Prostate gland (tissue), 2 donors: ENCODE measurements around the gene TPSD1. TPM values are rescaled to one million over a fixed set of nuclear protein-coding genes. Genes with fewer than 3 reads are reported as not detected.

Source experiments
- DNase-seq: peaks from one replicate; pipeline ENCODE4 v3.0.0-alpha.2; 2019; ENCODE audit warnings: low spot score
- H3K27ac ChIP-seq, 2 donors: fragments of 200-600 bp; sonication (generic); 2 replicates each; pipeline ENCODE4 v1.5.1; 2017 to 2019
- H3K27me3 ChIP-seq: fragments of 200-600 bp; sonication (generic); replicated peaks from 2 replicates; pipeline ENCODE4 v1.5.1; 2019; ENCODE audit not compliant: insufficient read depth
- H3K36me3 ChIP-seq, 2 donors: fragments of 200-600 bp; sonication (generic); 1 replicate in 1 of 2; 2 replicates in 1 of 2; pipeline versions ENCODE4 v1.5.1 to v1.8.1; 2017 to 2019
- H3K4me1 ChIP-seq: fragments of 200-600 bp; sonication (generic); replicated peaks from 2 replicates; pipeline ENCODE4 v1.5.1; 2019
- H3K4me3 ChIP-seq, 2 donors: fragments of 200-600 bp; sonication (generic); 2 replicates each; pipeline ENCODE4 v1.5.1; 2017 to 2019
- H3K9me3 ChIP-seq: fragments of 200-600 bp; sonication (generic); 2 replicates; pipeline ENCODE4 v1.5.1; 2017
- POLR2A ChIP-seq: fragments of 450-650 bp; IDR thresholded peaks from one replicate; pipeline ENCODE4 v1.6.1; 2016; ENCODE audit warnings: antibody characterized with exemption, mild to moderate bottlenecking
- POLR2AphosphoS5 ChIP-seq: sonication (generic); formaldehyde crosslinking; IDR thresholded peaks from one replicate; pipeline ENCODE4 v1.6.1; 2017; ENCODE audit warnings: antibody characterized with exemption
- WGBS: methylation state at CpG from one replicate; pipeline ENCODE4 v1.1.5; 2018; 5-methylcytosine and 5-hydroxymethylcytosine counted together
- intact Hi-C: fragments of 100-400 bp; cut with DNase I; formaldehyde crosslinking; loops from one replicate; pipeline ENCODE4 v1.14.2; 2022
- total RNA-seq, 2 donors: library from RNA; depleted of rRNA; stranded (reverse); fragments of >200 nt; gene quantifications; one replicate each; pipeline ENCODE4 v1.1.0, GENCODE V29; 2016
- TF ChIP-seq, protein P1 (sequence below), 4 experiments: fragments of 200-600 bp in 2 of 4; fragments of 450-650 bp in 2 of 4; sonication (generic) in 2 of 4; IDR thresholded peaks; 1 replicate in 3 of 4; 2 replicates in 1 of 4; pipeline ENCODE4 v1.5.1; 2016 to 2019; ENCODE audit warnings: antibody characterized with exemption in 4 of 4, mild to moderate bottlenecking in 2 of 4, moderate library complexity in 2 of 4

The TPSD1 gene
- total RNA-seq, 2 donors from 2014 or later = 0.82 to 1.9 TPM

DNA sequence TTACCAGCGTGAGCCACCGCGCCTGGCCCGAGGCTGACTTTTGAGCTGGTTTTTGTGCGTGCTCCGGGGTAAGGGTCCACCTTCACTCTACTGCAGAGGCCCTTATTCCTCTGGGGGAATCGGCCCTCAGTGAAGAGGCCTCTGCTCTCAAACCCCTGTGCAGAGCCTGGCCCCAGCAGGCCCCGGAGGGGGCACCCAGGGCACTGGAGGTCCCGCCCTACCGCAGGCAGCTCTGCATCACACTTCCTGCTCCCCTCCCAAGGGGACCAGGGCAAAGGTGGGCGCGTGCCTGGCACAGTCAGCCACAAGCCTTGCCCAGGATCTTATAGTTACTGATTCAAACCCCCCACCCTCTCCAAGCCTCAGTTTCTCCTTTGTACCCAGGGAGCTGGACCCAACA is 50.0 kb downstream of the TPSD1 start:
- intact Hi-C loops = loop anchor here (5.0 to 10.0 kb wide), 2 partner anchors 59 to 116 kb away; partner anchors contain the start of gene UQCC4
- TF ChIP-seq POLR2A = no peak
- TF ChIP-seq, protein P1, sequence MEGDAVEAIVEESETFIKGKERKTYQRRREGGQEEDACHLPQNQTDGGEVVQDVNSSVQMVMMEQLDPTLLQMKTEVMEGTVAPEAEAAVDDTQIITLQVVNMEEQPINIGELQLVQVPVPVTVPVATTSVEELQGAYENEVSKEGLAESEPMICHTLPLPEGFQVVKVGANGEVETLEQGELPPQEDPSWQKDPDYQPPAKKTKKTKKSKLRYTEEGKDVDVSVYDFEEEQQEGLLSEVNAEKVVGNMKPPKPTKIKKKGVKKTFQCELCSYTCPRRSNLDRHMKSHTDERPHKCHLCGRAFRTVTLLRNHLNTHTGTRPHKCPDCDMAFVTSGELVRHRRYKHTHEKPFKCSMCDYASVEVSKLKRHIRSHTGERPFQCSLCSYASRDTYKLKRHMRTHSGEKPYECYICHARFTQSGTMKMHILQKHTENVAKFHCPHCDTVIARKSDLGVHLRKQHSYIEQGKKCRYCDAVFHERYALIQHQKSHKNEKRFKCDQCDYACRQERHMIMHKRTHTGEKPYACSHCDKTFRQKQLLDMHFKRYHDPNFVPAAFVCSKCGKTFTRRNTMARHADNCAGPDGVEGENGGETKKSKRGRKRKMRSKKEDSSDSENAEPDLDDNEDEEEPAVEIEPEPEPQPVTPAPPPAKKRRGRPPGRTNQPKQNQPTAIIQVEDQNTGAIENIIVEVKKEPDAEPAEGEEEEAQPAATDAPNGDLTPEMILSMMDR (IDR thresholded peaks at IDR 0.05) = no peak
- no peak for TF ChIP-seq POLR2AphosphoS5
- no peaks in the 10 kb centered on the region for H3K27me3 ChIP-seq
- H3K4me1 ChIP-seq = no peaks in the 10 kb centered on the region
- 74% methylated on average over 12 of the region's 12 CpGs for WGBS
- H3K4me3 ChIP-seq = no peak overlapping the region
- H3K27ac ChIP-seq = no peak overlapping the region
- DNase-seq = no peak
- no peaks in the 10 kb centered on the region for H3K36me3 ChIP-seq
- H3K9me3 ChIP-seq = no peaks in the 10 kb centered on the region

DNA sequence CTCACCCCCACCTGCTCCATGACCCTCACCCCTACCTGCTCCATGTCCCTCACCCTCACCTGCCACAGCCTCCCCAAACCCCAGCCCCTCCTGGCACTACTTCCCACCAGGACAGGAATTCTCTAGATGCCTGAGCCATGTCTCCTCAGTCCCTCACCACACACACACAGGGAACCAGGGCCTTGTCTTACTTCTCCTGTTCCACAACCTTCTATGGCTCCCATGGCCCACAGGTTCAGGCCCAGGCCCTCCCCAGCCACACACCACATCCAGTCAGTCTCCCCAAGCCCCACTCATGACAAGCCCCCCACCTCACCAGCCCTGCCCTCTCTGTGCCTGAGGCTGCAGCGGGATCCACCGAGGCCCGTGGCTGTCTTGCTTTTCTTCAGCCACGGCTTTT is 50.5 kb downstream of the TPSD1 start:
- DNase-seq = no peak
- H3K27me3 ChIP-seq = no peaks in the 10 kb centered on the region
- peaks cover 3% of the 10 kb centered on the region for H3K4me1 ChIP-seq
- no peaks in the 10 kb centered on the region for H3K36me3 ChIP-seq
- WGBS = 65% methylated on average over 4 of the region's 4 CpGs
- TF ChIP-seq, protein P1 (IDR thresholded peaks at IDR 0.05) = no peak
- TF ChIP-seq POLR2A (no peak), POLR2AphosphoS5 (no peak)
- H3K4me3 ChIP-seq = no peak overlapping the region
- intact Hi-C loops = loop anchor here (5.0 to 10.0 kb wide), 2 partner anchors 58 to 116 kb away; partner anchors contain the start of gene UQCC4
- H3K27ac ChIP-seq = no peak overlapping the region
- H3K9me3 ChIP-seq = no peaks in the 10 kb centered on the region

DNA sequence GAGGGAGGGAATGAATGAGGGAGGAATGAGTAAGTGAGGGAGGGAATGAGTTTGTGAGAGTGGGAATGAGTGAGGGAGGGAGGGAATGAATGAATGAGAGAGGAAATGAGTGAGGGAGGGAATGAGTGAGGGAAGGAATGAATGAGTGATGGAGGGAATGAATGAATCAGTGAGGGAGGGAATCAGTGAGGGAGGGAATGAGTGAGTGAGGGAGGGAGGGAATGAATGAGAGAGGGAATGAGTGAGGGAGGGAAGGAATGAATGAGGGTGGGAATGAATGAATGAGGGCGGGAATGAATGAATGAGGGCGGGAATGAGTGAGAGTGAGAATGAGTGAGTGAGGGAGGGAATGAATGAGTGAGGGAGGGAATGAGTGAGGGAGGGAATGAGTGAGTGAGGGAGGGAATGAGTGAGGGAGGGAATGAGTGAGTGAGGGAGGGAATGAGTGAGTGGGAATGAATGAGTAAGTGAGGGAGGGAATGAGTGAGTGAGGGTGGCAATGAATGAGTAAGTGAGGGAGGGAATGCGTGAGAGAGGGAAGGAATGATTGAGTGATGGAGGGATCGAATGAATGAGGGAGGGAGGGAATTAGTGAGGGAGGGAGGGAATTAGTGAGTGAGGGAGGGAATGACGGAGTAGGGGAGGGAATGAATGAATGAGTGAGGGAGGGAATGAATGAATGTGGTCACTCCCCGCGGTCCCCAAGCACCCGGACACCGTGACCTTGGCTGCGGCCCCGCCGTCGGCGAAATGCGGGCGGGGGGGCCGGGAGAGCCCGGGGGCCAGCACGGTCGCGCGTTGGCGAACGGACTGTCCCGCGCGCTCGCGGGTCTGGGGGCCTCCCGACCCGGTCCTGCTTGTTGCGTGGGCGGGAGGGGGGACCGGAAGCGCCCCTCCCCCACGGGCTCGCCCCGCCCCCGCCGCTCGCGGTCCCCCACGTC is 52.4 kb downstream of the TPSD1 start:
- Histone ChIP-seq H3K9me3 (no peaks in the 10 kb centered on the region), H3K27ac (peak overlapping the region; percentile 95 to 96)

More for the DNA sequence above, 52.4 kb downstream of the TPSD1 start:
- 5% methylated on average over 38 of the region's 43 CpGs for WGBS
- no peak for TF ChIP-seq POLR2AphosphoS5
- TF ChIP-seq POLR2A = no peak
- TF ChIP-seq, protein P1 (IDR thresholded peaks at IDR 0.05) = no peak
- intact Hi-C loops = loop anchor here (5.0 to 10.0 kb wide), 2 partner anchors 56 to 114 kb away; partner anchors contain the start of gene UQCC4
- no peaks in the 10 kb centered on the region for H3K36me3 ChIP-seq
- peaks cover 15% of the 10 kb centered on the region for H3K4me1 ChIP-seq
- H3K27me3 ChIP-seq = no peaks in the 10 kb centered on the region
- no peak for DNase-seq
- peak overlapping the region; percentile 68 to 75 for H3K4me3 ChIP-seq

Other genes with a start within 250 kb of the TPSD1 start
- 1 to 10 TPM; 1.1 to 1.8 TPM for gene SSTR5, start 183.3 kb upstream of the TPSD1 start, total RNA-seq
- gene C1QTNF8, start 159.8 kb upstream of the TPSD1 start, total RNA-seq = under 1 TPM in 1 of 2 donors, not detected in 1; 0.34 TPM
- gene CACNA1H, start 103.0 kb upstream of the TPSD1 start, total RNA-seq = 100 to 1,000 TPM in 1 of 2 donors, 10 to 100 TPM in 1; 32.5 to 111 TPM
- not detected for gene TPSG1, start 30.8 kb upstream of the TPSD1 start, total RNA-seq
- gene TPSB2, start 25.9 kb upstream of the TPSD1 start, total RNA-seq = 10 to 100 TPM; 31.8 to 78.7 TPM
- 10 to 100 TPM; 17.7 to 33.6 TPM for gene TPSAB1, start 15.4 kb upstream of the TPSD1 start, total RNA-seq
- 100 to 1,000 TPM in 1 of 2 donors, 10 to 100 TPM in 1; 58.2 to 110 TPM for gene UBE2I, start 53.6 kb downstream of the TPSD1 start, total RNA-seq
- gene BAIAP3, start 77.6 kb downstream of the TPSD1 start, total RNA-seq = 10 to 100 TPM; 12.1 to 41.6 TPM
- gene TSR3, start 95.8 kb downstream of the TPSD1 start, total RNA-seq = 100 to 1,000 TPM; 108 to 148 TPM
- 100 to 1,000 TPM in 1 of 2 donors, 10 to 100 TPM in 1; 99.6 to 132 TPM for gene GNPTG, start 95.9 kb downstream of the TPSD1 start, total RNA-seq
- gene UNKL, start 158.6 kb downstream of the TPSD1 start, total RNA-seq = 10 to 100 TPM; 32.6 to 96.7 TPM
- 10 to 100 TPM; 12.3 to 24.0 TPM for gene UQCC4, start 164.7 kb downstream of the TPSD1 start, total RNA-seq
- gene PERCC1, start 175.0 kb downstream of the TPSD1 start, total RNA-seq = 10 to 100 TPM; 26.0 to 45.2 TPM
- gene CCDC154, start 188.5 kb downstream of the TPSD1 start, total RNA-seq = 1 to 10 TPM in 1 of 2 donors, not detected in 1; 5.7 TPM
- 100 to 1,000 TPM in 1 of 2 donors, 10 to 100 TPM in 1; 51.9 to 108 TPM for gene CLCN7, start 219.0 kb downstream of the TPSD1 start, total RNA-seq
- 1 to 10 TPM in 1 of 2 donors, not detected in 1; 2.2 TPM for gene PTX4, start 232.9 kb downstream of the TPSD1 start, total RNA-seq
- gene TELO2, start 237.3 kb downstream of the TPSD1 start, total RNA-seq = 10 to 100 TPM; 35.1 to 53.5 TPM